IPS DF 4.7 (cell line): ENCODE measurements around the gene TGFBRAP1.

Source experiments
- DNase-seq: peaks from one replicate; pipeline ENCODE4 v3.0.0-alpha.2; 2013; ENCODE audit warnings: low spot score; ENCODE audit errors: extremely low read depth

Gene TGFBRAP1

GRCh38 chr2:105329561-105330495 lies at the start of gene TGFBRAP1:
TGFBRAP1 (minus strand) TSS chr2:105329735; CDS start chr2:105308301, 21,434 bp downstream.
- no peak for DNase-seq

GRCh38 chr2:105378921-105379383 lies 49.4 kb upstream of the TGFBRAP1 start:
- no peak for DNase-seq

- no peak for DNase-seq
These were observed 48.8 kb upstream of the TGFBRAP1 start for GRCh38 chr2:105378276-105378840.

- no peak for DNase-seq
These were observed 48.3 kb upstream of the TGFBRAP1 start for GRCh38 chr2:105377871-105378270.

- DNase-seq = no peak
These were observed 47.3 kb upstream of the TGFBRAP1 start for GRCh38 chr2:105376789-105377240.

- DNase-seq = no peak
These were observed 46.5 kb upstream of the TGFBRAP1 start for GRCh38 chr2:105376010-105376409.

GRCh38 chr2:105375001-105375561 lies 45.5 kb upstream of the TGFBRAP1 start:
- no peak for DNase-seq

- no peak for DNase-seq
These were observed 44.4 kb upstream of the TGFBRAP1 start for GRCh38 chr2:105373895-105374401.

- no peak for DNase-seq
These were observed 43.8 kb upstream of the TGFBRAP1 start for GRCh38 chr2:105373344-105373781.

GRCh38 chr2:105371810-105372209 lies 42.3 kb upstream of the TGFBRAP1 start:
- no peak for DNase-seq

GRCh38 chr2:105371156-105371555 lies 41.6 kb upstream of the TGFBRAP1 start:
- no peak for DNase-seq

GRCh38 chr2:105369777-105370690 lies 40.5 kb upstream of the TGFBRAP1 start:
- DNase-seq = peak; percentile 79

- DNase-seq = no peak
These were observed 39.3 kb upstream of the TGFBRAP1 start for GRCh38 chr2:105368759-105369408.

- DNase-seq = no peak
These were observed 35.7 kb upstream of the TGFBRAP1 start for GRCh38 chr2:105365206-105365605.

GRCh38 chr2:105364436-105365139 lies 35.1 kb upstream of the TGFBRAP1 start:
- no peak for DNase-seq

GRCh38 chr2:105362862-105363591 lies 33.5 kb upstream of the TGFBRAP1 start:
- no peak for DNase-seq

GRCh38 chr2:105361102-105361889 lies 31.8 kb upstream of the TGFBRAP1 start:
- no peak for DNase-seq

- no peak for DNase-seq
These were observed 29.1 kb upstream of the TGFBRAP1 start for GRCh38 chr2:105358593-105358992.
